ENCODE data around the gene CDC42BPG. TPM values are rescaled to one million over a fixed set of nuclear protein-coding genes. Genes with fewer than 3 reads are reported as not detected.

Gene CDC42BPG
- total RNA-seq, 1 experiment from 2014 or later = 0.15 TPM

GRCh38 chr11:64810271-64810890 is 34.1 kb downstream of the CDC42BPG start, which contains the start of gene MEN1:
MEN1 (minus strand) TSS chr11:64810551; CDS start chr11:64810109, 442 bp downstream.
- Histone ChIP-seq H3K4me2 (ENCODE audit: low read depth, low read length, poor library complexity, severe bottlenecking) (peak within 1 kb of the TSS; percentile 91), H3K4me3 (ENCODE audit: low read length) (peak within 1 kb of the TSS; percentile 92), H3K9me3 (ENCODE audit: low read length) (no peaks in the 10 kb centered on the region), H2AFZ (ENCODE audit: low read length) (peak within 1 kb of the TSS; percentile 87), H4K20me1 (ENCODE audit: insufficient read depth, low read depth, low read length) (no peaks in the 10 kb centered on the region), H3K4me1 (ENCODE audit: low read length) (peaks cover 24% of the 10 kb centered on the region), H3K27me3 (ENCODE audit: low read length) (no peaks in the 10 kb centered on the region), H3K9me2 (replicated peaks; ENCODE audit: insufficient read depth, low read length) (no peaks in the 10 kb centered on the region), H3K79me2 (ENCODE audit: low read length) (peaks cover 13% of the 10 kb centered on the region), H3K27ac (ENCODE audit: low read length) (no peak within 1 kb of the TSS), H3K36me3 (ENCODE audit: insufficient read depth, low read length) (no peaks in the 10 kb centered on the region), H3K9ac (ENCODE audit: low read length) (peak within 1 kb of the TSS; percentile 90)
- peak; percentile 96 for DNase-seq

GRCh38 chr11:64809781-64810241 is 34.6 kb downstream of the CDC42BPG start:
- no peaks in the 10 kb centered on the region for H4K20me1 ChIP-seq (ENCODE audit: insufficient read depth, low read depth, low read length)
- peak overlapping the region; percentile 90 for H3K9ac ChIP-seq (ENCODE audit: low read length)
- no peak overlapping the region for H3K27ac ChIP-seq (ENCODE audit: low read length)
- peak overlapping the region; percentile 91 for H3K4me2 ChIP-seq (ENCODE audit: low read depth, low read length, poor library complexity, severe bottlenecking)
- no peak overlapping the region for H2AFZ ChIP-seq (ENCODE audit: low read length)
- peak overlapping the region; percentile 92 for H3K4me3 ChIP-seq (ENCODE audit: low read length)
- H3K9me2 ChIP-seq (replicated peaks; ENCODE audit: insufficient read depth, low read length) = no peaks in the 10 kb centered on the region
- DNase-seq = peak; percentile 65
- peaks cover 22% of the 10 kb centered on the region for H3K4me1 ChIP-seq (ENCODE audit: low read length)
- H3K79me2 ChIP-seq (ENCODE audit: low read length) = peaks cover 13% of the 10 kb centered on the region
- H3K36me3 ChIP-seq (ENCODE audit: insufficient read depth, low read length) = no peaks in the 10 kb centered on the region
- no peaks in the 10 kb centered on the region for H3K27me3 ChIP-seq (ENCODE audit: low read length)
- H3K9me3 ChIP-seq (ENCODE audit: low read length) = no peaks in the 10 kb centered on the region

- Histone ChIP-seq H3K9ac (ENCODE audit: low read length) (no peak overlapping the region), H2AFZ (ENCODE audit: low read length) (no peak overlapping the region), H3K27me3 (ENCODE audit: low read length) (no peaks in the 10 kb centered on the region), H3K79me2 (ENCODE audit: low read length) (peaks cover 19% of the 10 kb centered on the region), H3K4me2 (ENCODE audit: low read depth, low read length, poor library complexity, severe bottlenecking) (no peak overlapping the region), H3K9me3 (ENCODE audit: low read length) (no peaks in the 10 kb centered on the region), H3K36me3 (ENCODE audit: insufficient read depth, low read length) (no peaks in the 10 kb centered on the region), H3K4me3 (ENCODE audit: low read length) (no peak overlapping the region), H4K20me1 (ENCODE audit: insufficient read depth, low read depth, low read length) (no peaks in the 10 kb centered on the region), H3K27ac (ENCODE audit: low read length) (no peak overlapping the region), H3K9me2 (replicated peaks; ENCODE audit: insufficient read depth, low read length) (no peaks in the 10 kb centered on the region), H3K4me1 (ENCODE audit: low read length) (peaks cover 39% of the 10 kb centered on the region)
- no peak for DNase-seq
Measured at GRCh38 chr11:64805481-64805880, 39.0 kb downstream of the CDC42BPG start.

- Histone ChIP-seq H3K27me3 (ENCODE audit: low read length) (no peaks in the 10 kb centered on the region), H3K4me2 (ENCODE audit: low read depth, low read length, poor library complexity, severe bottlenecking) (peak overlapping the region; percentile 82), H3K9me2 (replicated peaks; ENCODE audit: insufficient read depth, low read length) (no peaks in the 10 kb centered on the region), H3K36me3 (ENCODE audit: insufficient read depth, low read length) (no peaks in the 10 kb centered on the region), H3K4me3 (ENCODE audit: low read length) (peak overlapping the region; percentile 69; the same call in 1 of the 2 replicates), H3K9me3 (ENCODE audit: low read length) (no peaks in the 10 kb centered on the region), H3K9ac (ENCODE audit: low read length) (peak overlapping the region; percentile 73), H3K27ac (ENCODE audit: low read length) (no peak overlapping the region), H3K79me2 (ENCODE audit: low read length) (peaks cover 16% of the 10 kb centered on the region), H3K4me1 (ENCODE audit: low read length) (peaks cover 47% of the 10 kb centered on the region), H2AFZ (ENCODE audit: low read length) (no peak overlapping the region), H4K20me1 (ENCODE audit: insufficient read depth, low read depth, low read length) (no peaks in the 10 kb centered on the region)
- DNase-seq = peak; percentile 67
Measured at GRCh38 chr11:64804346-64805210, 39.9 kb downstream of the CDC42BPG start.

GRCh38 chr11:64803846-64804345 is 40.6 kb downstream of the CDC42BPG start:
- Histone ChIP-seq H3K4me1 (ENCODE audit: low read length) (peaks cover 46% of the 10 kb centered on the region), H2AFZ (ENCODE audit: low read length) (no peak overlapping the region), H3K36me3 (ENCODE audit: insufficient read depth, low read length) (no peaks in the 10 kb centered on the region), H4K20me1 (ENCODE audit: insufficient read depth, low read depth, low read length) (no peaks in the 10 kb centered on the region), H3K27ac (ENCODE audit: low read length) (peak overlapping the region; percentile 58), H3K9me2 (replicated peaks; ENCODE audit: insufficient read depth, low read length) (no peaks in the 10 kb centered on the region), H3K9ac (ENCODE audit: low read length) (peak overlapping the region; percentile 73), H3K9me3 (ENCODE audit: low read length) (no peaks in the 10 kb centered on the region), H3K4me3 (ENCODE audit: low read length) (peak overlapping the region; percentile 69), H3K4me2 (ENCODE audit: low read depth, low read length, poor library complexity, severe bottlenecking) (peak overlapping the region; percentile 82), H3K79me2 (ENCODE audit: low read length) (peaks cover 9% of the 10 kb centered on the region), H3K27me3 (ENCODE audit: low read length) (no peaks in the 10 kb centered on the region)
- DNase-seq = peak; percentile 63

- peak within 1 kb of the TSS; percentile 82 for H3K9ac ChIP-seq (ENCODE audit: low read length)
- no peaks in the 10 kb centered on the region for H3K9me3 ChIP-seq (ENCODE audit: low read length)
- no peaks in the 10 kb centered on the region for H3K36me3 ChIP-seq (ENCODE audit: insufficient read depth, low read length)
- H4K20me1 ChIP-seq (ENCODE audit: insufficient read depth, low read depth, low read length) = no peaks in the 10 kb centered on the region
- H3K4me3 ChIP-seq (ENCODE audit: low read length) = peak within 1 kb of the TSS; percentile 87
- H2AFZ ChIP-seq (ENCODE audit: low read length) = 0 out of 2 replicates have a peak within 1 kb of the TSS, but pooled peaks have one; percentile 60
- H3K4me2 ChIP-seq (ENCODE audit: low read depth, low read length, poor library complexity, severe bottlenecking) = peak within 1 kb of the TSS; percentile 88
- H3K27ac ChIP-seq (ENCODE audit: low read length) = peak within 1 kb of the TSS; percentile 85
- peaks cover 6% of the 10 kb centered on the region for H3K79me2 ChIP-seq (ENCODE audit: low read length)
- DNase-seq = peak; percentile 94
- H3K4me1 ChIP-seq (ENCODE audit: low read length) = peaks cover 45% of the 10 kb centered on the region
- no peaks in the 10 kb centered on the region for H3K27me3 ChIP-seq (ENCODE audit: low read length)
- no peaks in the 10 kb centered on the region for H3K9me2 ChIP-seq (replicated peaks; ENCODE audit: insufficient read depth, low read length)
Measured at GRCh38 chr11:64803158-64803845, 41.2 kb downstream of the CDC42BPG start, which contains the start of gene MAP4K2. MAP4K2 (minus strand) TSS chr11:64803214; CDS start chr11:64803149, 65 bp downstream.

- Histone ChIP-seq H3K9me2 (replicated peaks; ENCODE audit: insufficient read depth, low read length) (no peaks in the 10 kb centered on the region), H3K27me3 (ENCODE audit: low read length) (no peaks in the 10 kb centered on the region), H3K36me3 (ENCODE audit: insufficient read depth, low read length) (no peaks in the 10 kb centered on the region), H3K27ac (ENCODE audit: low read length) (peak overlapping the region; percentile 85), H3K4me3 (ENCODE audit: low read length) (peak overlapping the region; percentile 87), H3K9ac (ENCODE audit: low read length) (peak overlapping the region; percentile 82), H3K4me1 (ENCODE audit: low read length) (peaks cover 45% of the 10 kb centered on the region), H4K20me1 (ENCODE audit: insufficient read depth, low read depth, low read length) (no peaks in the 10 kb centered on the region), H2AFZ (ENCODE audit: low read length) (0 out of 2 replicates have a peak overlapping the region, but pooled peaks have one; percentile 60), H3K4me2 (ENCODE audit: low read depth, low read length, poor library complexity, severe bottlenecking) (peak overlapping the region; percentile 88), H3K79me2 (ENCODE audit: low read length) (peaks cover 6% of the 10 kb centered on the region), H3K9me3 (ENCODE audit: low read length) (no peaks in the 10 kb centered on the region)
- peak; percentile 81 for DNase-seq
Measured at GRCh38 chr11:64802370-64803157, 41.9 kb downstream of the CDC42BPG start.
